SU-DHL-6 (cell line): ENCODE measurements around the gene SUPT3H.

Experiments
- H2AFZ ChIP-seq: fragments of 200-600 bp; sonication (generic); 2 replicates; pipeline ENCODE4 v1.6.1; 2014; ENCODE audit warnings: low read depth, mild to moderate bottlenecking, moderate library complexity, mixed read lengths, antibody characterized with exemption, low read length; ENCODE audit not compliant: severe bottlenecking
- H3F3A ChIP-seq: fragments of 200-600 bp; shearing (Covaris generic); 2 replicates; pipeline ENCODE4 v1.6.0; 2016; ENCODE audit warnings: antibody characterized with exemption, mild to moderate bottlenecking; ENCODE audit not compliant: insufficient read depth
- H3K27ac ChIP-seq: fragments of 200-600 bp; sonication (generic); 2 replicates; pipeline ENCODE4 v1.5.1; 2016; ENCODE audit warnings: low read depth, mild to moderate bottlenecking, low read length, moderate library complexity, mixed read lengths
- H3K27me3 ChIP-seq: fragments of 200-600 bp; sonication (generic), shearing (Covaris generic); 2 replicates; pipeline ENCODE4 v1.6.0; 2014; ENCODE audit warnings: mild to moderate bottlenecking, low read length
- H3K36me3 ChIP-seq: fragments of 200-600 bp; sonication (generic); 2 replicates; pipeline ENCODE4 v1.6.1; 2014; ENCODE audit warnings: mild to moderate bottlenecking, low read length, mixed read lengths
- H3K4me2 ChIP-seq: fragments of 300-600, 200-600 bp; shearing (Covaris generic), sonication (generic); 2 replicates; pipeline ENCODE4 v1.6.0; 2014; ENCODE audit warnings: low read length, low read depth, mild to moderate bottlenecking; ENCODE audit not compliant: poor library complexity, severe bottlenecking
- H3K4me3 ChIP-seq: fragments of 200-600 bp; sonication (generic); 2 replicates; pipeline ENCODE4 v1.5.1; 2014; ENCODE audit warnings: antibody characterized with exemption, low read length, mild to moderate bottlenecking, mixed read lengths; ENCODE audit not compliant: insufficient read depth, poor library complexity, severe bottlenecking
- H3K79me2 ChIP-seq: fragments of 200-600 bp; sonication (generic); 2 replicates; pipeline ENCODE4 v1.6.1; 2014; ENCODE audit warnings: mild to moderate bottlenecking, low read length, moderate library complexity; ENCODE audit not compliant: insufficient read depth
- H3K9ac ChIP-seq: fragments of 200-600 bp; sonication (generic); 2 replicates; pipeline ENCODE4 v1.7.0; 2014; ENCODE audit warnings: mild to moderate bottlenecking, low read length
- H3K9me2 ChIP-seq: fragments of 200-600 bp; sonication (generic); replicated peaks from 2 replicates; pipeline ENCODE4 v1.6.1; 2014; ENCODE audit warnings: low read length; ENCODE audit not compliant: insufficient read depth
- H3K9me3 ChIP-seq: fragments of 200-600 bp; sonication (generic); 2 replicates; pipeline ENCODE4 v1.6.1; 2014; ENCODE audit warnings: low read length, mixed read lengths; ENCODE audit not compliant: insufficient read depth
- H4K20me1 ChIP-seq: fragments of 200-600 bp; sonication (generic); 2 replicates; pipeline ENCODE4 v1.6.1; 2014; ENCODE audit warnings: low read depth, mild to moderate bottlenecking, antibody characterized with exemption, low read length, moderate library complexity, mixed read lengths
- EZH2phosphoT487 ChIP-seq: fragments of 200-600 bp; sonication (generic), shearing (Covaris generic); conservative IDR thresholded peaks from 2 replicates; pipeline ENCODE4 v1.6.1; 2018; ENCODE audit warnings: mild to moderate bottlenecking, antibody characterized with exemption, low read length, moderate library complexity, mixed read lengths
- TF ChIP-seq, protein P1 (sequence below): fragments of 200-600 bp; sonication (generic); IDR thresholded peaks from one replicate; pipeline ENCODE4 v1.5.1; 2017; ENCODE audit warnings: antibody characterized with exemption, mild to moderate bottlenecking, low read length, moderate library complexity; ENCODE audit not compliant: insufficient read depth, poor library complexity, severe bottlenecking

The SUPT3H gene

GRCh38 chr6:44918671-44919296 is 458.9 kb downstream of the SUPT3H start:
- no peaks in the 10 kb centered on the region for H3F3A ChIP-seq
- no peaks in the 10 kb centered on the region for H3K27me3 ChIP-seq
- TF ChIP-seq, protein P1, sequence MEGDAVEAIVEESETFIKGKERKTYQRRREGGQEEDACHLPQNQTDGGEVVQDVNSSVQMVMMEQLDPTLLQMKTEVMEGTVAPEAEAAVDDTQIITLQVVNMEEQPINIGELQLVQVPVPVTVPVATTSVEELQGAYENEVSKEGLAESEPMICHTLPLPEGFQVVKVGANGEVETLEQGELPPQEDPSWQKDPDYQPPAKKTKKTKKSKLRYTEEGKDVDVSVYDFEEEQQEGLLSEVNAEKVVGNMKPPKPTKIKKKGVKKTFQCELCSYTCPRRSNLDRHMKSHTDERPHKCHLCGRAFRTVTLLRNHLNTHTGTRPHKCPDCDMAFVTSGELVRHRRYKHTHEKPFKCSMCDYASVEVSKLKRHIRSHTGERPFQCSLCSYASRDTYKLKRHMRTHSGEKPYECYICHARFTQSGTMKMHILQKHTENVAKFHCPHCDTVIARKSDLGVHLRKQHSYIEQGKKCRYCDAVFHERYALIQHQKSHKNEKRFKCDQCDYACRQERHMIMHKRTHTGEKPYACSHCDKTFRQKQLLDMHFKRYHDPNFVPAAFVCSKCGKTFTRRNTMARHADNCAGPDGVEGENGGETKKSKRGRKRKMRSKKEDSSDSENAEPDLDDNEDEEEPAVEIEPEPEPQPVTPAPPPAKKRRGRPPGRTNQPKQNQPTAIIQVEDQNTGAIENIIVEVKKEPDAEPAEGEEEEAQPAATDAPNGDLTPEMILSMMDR: no peak
- H2AFZ ChIP-seq: no peak overlapping the region
- no peaks in the 10 kb centered on the region for H4K20me1 ChIP-seq
- no peaks in the 10 kb centered on the region for H3K9me3 ChIP-seq
- H3K27ac ChIP-seq: no peak overlapping the region
- no peaks in the 10 kb centered on the region for H3K36me3 ChIP-seq
- H3K9ac ChIP-seq: no peak overlapping the region
- no peak overlapping the region for H3K4me3 ChIP-seq
- H3K79me2 ChIP-seq: no peaks in the 10 kb centered on the region
- H3K4me2 ChIP-seq: no peak overlapping the region
- H3K9me2 ChIP-seq: no peaks in the 10 kb centered on the region

DNA sequence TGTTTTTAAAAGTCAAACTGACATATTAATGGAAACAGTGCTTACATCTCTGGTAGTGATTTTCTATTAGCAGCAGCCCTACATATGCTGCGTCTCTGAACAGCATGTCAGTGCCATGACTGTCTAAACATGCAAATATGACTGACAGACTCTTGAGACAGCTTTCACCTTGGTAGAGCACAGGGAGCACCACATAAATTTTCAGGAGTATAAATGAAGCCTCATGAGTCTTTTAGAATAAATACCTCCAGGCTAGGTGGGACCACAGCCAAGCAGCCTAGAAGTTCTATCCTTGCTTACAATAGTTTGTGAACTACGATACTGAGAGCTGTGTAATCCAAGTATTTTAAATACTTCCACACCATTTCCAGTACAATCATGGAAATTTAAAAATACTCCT is 460.3 kb downstream of the SUPT3H start:
- Histone ChIP-seq H3K27ac (no peak overlapping the region), H3F3A (no peaks in the 10 kb centered on the region), H3K4me2 (no peak overlapping the region), H2AFZ (no peak overlapping the region), H3K4me3 (no peak overlapping the region), H3K9me3 (no peaks in the 10 kb centered on the region), H3K9ac (no peak overlapping the region), H3K9me2 (no peaks in the 10 kb centered on the region), H3K79me2 (no peaks in the 10 kb centered on the region), H3K27me3 (no peaks in the 10 kb centered on the region), H4K20me1 (no peaks in the 10 kb centered on the region), H3K36me3 (no peaks in the 10 kb centered on the region)
- TF ChIP-seq, protein P1: no peak
- TF ChIP-seq EZH2phosphoT487: no peak

DNA sequence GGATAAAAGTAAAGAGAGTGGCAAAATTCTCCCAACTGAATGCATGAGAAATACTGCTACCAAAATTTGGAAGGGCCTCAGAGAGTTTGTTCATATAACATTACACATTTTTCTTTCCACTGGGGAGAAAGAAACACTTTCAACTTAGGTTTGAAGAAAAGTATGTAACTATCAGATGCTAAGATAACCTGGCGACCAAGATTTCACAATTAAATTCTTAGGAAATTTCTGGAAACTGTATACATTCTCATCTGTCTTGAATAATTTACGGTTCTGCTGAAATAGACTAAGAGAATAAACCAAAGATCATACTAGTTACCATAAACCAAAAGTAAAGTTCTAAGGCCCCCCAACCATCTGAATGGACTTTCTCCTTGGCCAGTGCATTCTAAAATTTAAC is 462.6 kb downstream of the SUPT3H start:
- no peaks in the 10 kb centered on the region for H3F3A ChIP-seq
- no peaks in the 10 kb centered on the region for H3K79me2 ChIP-seq
- no peaks in the 10 kb centered on the region for H3K36me3 ChIP-seq
- H3K9me2 ChIP-seq: no peaks in the 10 kb centered on the region
- no peaks in the 10 kb centered on the region for H3K27me3 ChIP-seq
- no peaks in the 10 kb centered on the region for H4K20me1 ChIP-seq
- TF ChIP-seq, protein P1: no peak
- TF ChIP-seq EZH2phosphoT487: no peak
- no peaks in the 10 kb centered on the region for H3K9me3 ChIP-seq
- H2AFZ ChIP-seq: no peak overlapping the region
- no peak overlapping the region for H3K4me2 ChIP-seq
- H3K27ac ChIP-seq: no peak overlapping the region
- H3K9ac ChIP-seq: no peak overlapping the region
- H3K4me3 ChIP-seq: no peak overlapping the region

DNA sequence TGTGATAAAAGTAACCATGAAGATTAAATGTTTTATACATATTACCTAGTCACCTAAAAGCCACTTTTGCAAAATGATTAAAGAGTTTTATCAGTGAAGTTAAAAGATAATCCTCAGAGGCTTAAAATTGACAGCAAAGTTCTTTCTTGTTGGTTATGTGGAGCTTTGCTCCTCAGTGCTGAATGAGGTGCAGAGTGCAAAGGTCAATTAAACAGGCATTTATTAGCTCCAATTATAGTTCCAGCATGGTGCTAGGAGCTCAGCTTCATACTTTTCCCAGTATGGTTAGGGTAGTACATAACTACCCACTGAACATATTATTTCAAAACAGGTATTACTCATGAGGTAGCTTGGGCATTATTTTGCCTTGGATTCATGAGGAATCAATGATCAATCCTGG is 463.6 kb downstream of the SUPT3H start:
- Histone ChIP-seq H3K36me3 (no peaks in the 10 kb centered on the region), H3K9me2 (no peaks in the 10 kb centered on the region)

More for the DNA sequence above, 463.6 kb downstream of the SUPT3H start:
- Histone ChIP-seq H2AFZ (no peak overlapping the region), H3K4me3 (no peak overlapping the region), H3K4me2 (no peak overlapping the region), H3K79me2 (no peaks in the 10 kb centered on the region), H3K9me3 (no peaks in the 10 kb centered on the region), H3K27ac (no peak overlapping the region), H4K20me1 (no peaks in the 10 kb centered on the region), H3K9ac (no peak overlapping the region), H3F3A (no peaks in the 10 kb centered on the region), H3K27me3 (no peaks in the 10 kb centered on the region)
- no peak for TF ChIP-seq EZH2phosphoT487
- TF ChIP-seq, protein P1: no peak
